H1 (cell line): ENCODE data around the gene SLC44A1. TPM values are rescaled to one million over a fixed set of nuclear protein-coding genes. Genes with fewer than 3 reads are reported as not detected.

Experiments
- ASH2L ChIP-seq: fragments of 200-600, 300-600 bp; sonication (generic); IDR thresholded peaks from one replicate; pipeline ENCODE4 v1.7.1; 2017; ENCODE audit warnings: low read length
- CBX8 ChIP-seq: fragments of 300-800, 300-1000 bp; sonication (generic); IDR thresholded peaks from 2 replicates; pipeline ENCODE4 v1.7.1; 2016; ENCODE audit warnings: low read depth, low read length, borderline replicate concordance
- CHD7 ChIP-seq: fragments of 300-600 bp; sonication (generic); IDR thresholded peaks from 2 replicates; pipeline ENCODE4 v1.7.1; 2012; ENCODE audit warnings: low read length, moderate library complexity, mild to moderate bottlenecking, inconsistent platforms; ENCODE audit not compliant: insufficient replicate concordance
- CREB1 ChIP-seq: IDR thresholded peaks from 2 replicates; pipeline ENCODE4 v1.6.1; 2012; ENCODE audit warnings: inconsistent platforms
- EP300 ChIP-seq, 2 experiments: IDR thresholded peaks; 1 replicate in 1 of 2; 2 replicates in 1 of 2; pipeline ENCODE4 v1.6.1; 2011 to 2012; ENCODE audit warnings: low read depth in 2 of 2, low read length in 2 of 2, mild to moderate bottlenecking in 2 of 2, borderline replicate concordance in 1 of 2, inconsistent platforms in 1 of 2, moderate library complexity in 1 of 2
- JUND ChIP-seq: IDR thresholded peaks from 2 replicates; pipeline ENCODE4 v1.6.1; 2011; ENCODE audit warnings: mild to moderate bottlenecking, improper control_type of control experiment, low read length
- KDM1A ChIP-seq: fragments of 200-600, 300-600 bp; sonication (generic); IDR thresholded peaks from 2 replicates; pipeline ENCODE4 v1.7.1; 2016; ENCODE audit warnings: mild to moderate bottlenecking, low read length, borderline replicate concordance
- MAX ChIP-seq: IDR thresholded peaks from 2 replicates; pipeline ENCODE4 v1.6.1; 2012; ENCODE audit warnings: inconsistent platforms
- NANOG ChIP-seq: IDR thresholded peaks from 2 replicates; pipeline ENCODE4 v1.6.1; 2011; ENCODE audit warnings: low read length, low read depth, mild to moderate bottlenecking, inconsistent platforms; ENCODE audit not compliant: insufficient read depth, poor library complexity, severe bottlenecking
- SIN3A ChIP-seq, 2 experiments: IDR thresholded peaks in 1 of 2; conservative IDR thresholded peaks in 1 of 2; 2 replicates each; pipeline ENCODE4 v1.6.1; 2011 to 2012; ENCODE audit warnings: low read length in 2 of 2, improper control_type of control experiment in 1 of 2, low read depth in 1 of 2, mild to moderate bottlenecking in 1 of 2
- TAF1 ChIP-seq: IDR thresholded peaks from 2 replicates; pipeline ENCODE4 v1.6.1; 2011; ENCODE audit warnings: mild to moderate bottlenecking, low read depth, low read length
- polyA plus RNA-seq, 7 experiments: library from polyadenylated mRNA; depleted of rRNA in 3 of 7; stranded (reverse) in 5 of 7; unstranded in 2 of 7; fragments of >200 nt in 5 of 7; fragments of 200-250 nt in 2 of 7; gene quantifications; 1 replicate in 5 of 7; 2 replicates in 1 of 7; 4 replicates in 1 of 7; pipeline versions ENCODE4 v1.2.1 to v1.2.3, GENCODE V29; 2011 to 2013; ENCODE audit warnings: missing spikeins in 2 of 7, mixed read lengths in 2 of 7
- total RNA-seq: library from RNA; stranded (reverse); fragmentation: NEBNext Ultra II Directional; extraction: Animal tissue kit (Norgen Biotek cat#: 25700); gene quantifications from 2 replicates; pipeline ENCODE4 v1.2.1, GENCODE V29; 2021

Gene SLC44A1
- total and polyA plus RNA-seq, 2 of the 8 experiments (the other 6 are each of a cell fraction or from before 2014, with no cell fraction given), result 30.5 to 71.2 TPM

GRCh38 chr9:105281926-105282325 lies 37.5 kb downstream of the SLC44A1 start (continued):
- TF ChIP-seq CHD7 (no peak), NANOG (no peak), JUND (no peak), KDM1A (no peak), ASH2L (no peak), MAX (no peak), EP300 (IDR thresholded peaks at IDR 0.05; ENCODE audit: borderline replicate concordance in 1 of 2, low read depth in 2 of 2, low read length in 2 of 2) (no peak), CREB1 (no peak), SIN3A (conservative IDR thresholded peaks at IDR 0.05 in 1 of 2, IDR thresholded peaks at IDR 0.05 in 1 of 2; ENCODE audit: low read depth in 1 of 2, low read length in 2 of 2) (no peak), CBX8 (no peak), TAF1 (no peak)
